Measurements from ENCODE around the gene TUBA4A.

The TUBA4A gene

GRCh38 chr2:219253753-219254589 is at the start of gene TUBA4A:
Gene TUBA4A, minus strand, starts transcription at chr2:219253918. Its CDS starts 60 bp downstream, at chr2:219253858.
- Mint-ChIP-seq H3K9me3 (no peaks in the 10 kb centered on the region), H3K36me3 (ENCODE audit: low read depth) (peaks cover 34% of the 10 kb centered on the region), H3K27me3 (peaks cover 2% of the 10 kb centered on the region), H3K4me3 (peak within 1 kb of the TSS; percentile 86), H3K27ac (peak within 1 kb of the TSS; percentile 47), H3K4me1 (ENCODE audit: low read depth) (peaks cover 53% of the 10 kb centered on the region)
- intact Hi-C loops (cut with micrococcal nuclease): loop anchor here (5.0 kb wide), 1 partner anchor 37 kb away; the partner anchor contains the start of gene ABCB6

- H3K27me3 Mint-ChIP-seq: peaks cover 77% of the 10 kb centered on the region
- intact Hi-C loops (cut with micrococcal nuclease): no loop called here
- H3K27ac Mint-ChIP-seq: no peak overlapping the region
- H3K4me1 Mint-ChIP-seq (ENCODE audit: low read depth): peaks cover 10% of the 10 kb centered on the region
- H3K9me3 Mint-ChIP-seq: no peaks in the 10 kb centered on the region
- H3K4me3 Mint-ChIP-seq: no peak overlapping the region
- H3K36me3 Mint-ChIP-seq (ENCODE audit: low read depth): no peaks in the 10 kb centered on the region
These were observed 48.8 kb upstream of the TUBA4A start for GRCh38 chr2:219302412-219302968.

GRCh38 chr2:219300022-219300421 is 46.3 kb upstream of the TUBA4A start:
- H3K27me3 Mint-ChIP-seq: peaks cover 80% of the 10 kb centered on the region
- H3K9me3 Mint-ChIP-seq: no peaks in the 10 kb centered on the region
- no peak overlapping the region for H3K27ac Mint-ChIP-seq
- intact Hi-C loops (cut with micrococcal nuclease): no loop called here
- no peaks in the 10 kb centered on the region for H3K36me3 Mint-ChIP-seq (ENCODE audit: low read depth)
- peaks cover 7% of the 10 kb centered on the region for H3K4me1 Mint-ChIP-seq (ENCODE audit: low read depth)
- H3K4me3 Mint-ChIP-seq: no peak overlapping the region

- Mint-ChIP-seq H3K27ac (no peak overlapping the region), H3K4me1 (ENCODE audit: low read depth) (peaks cover 4% of the 10 kb centered on the region)
These were observed 45.6 kb upstream of the TUBA4A start for GRCh38 chr2:219299372-219299760.

GRCh38 chr2:219298759-219299371 is 45.1 kb upstream of the TUBA4A start:
- intact Hi-C loops (cut with micrococcal nuclease): loop anchor here (1.0 kb wide), 1 partner anchor 139 kb away; the partner anchor contains the start of gene NHEJ1
- Mint-ChIP-seq H3K36me3 (ENCODE audit: low read depth) (no peaks in the 10 kb centered on the region), H3K4me3 (no peak overlapping the region), H3K4me1 (ENCODE audit: low read depth) (peaks cover 8% of the 10 kb centered on the region), H3K27ac (no peak overlapping the region), H3K27me3 (peaks cover 82% of the 10 kb centered on the region), H3K9me3 (no peaks in the 10 kb centered on the region)

More at GRCh38 chr2:219299372-219299760, 45.6 kb upstream of the TUBA4A start:
- Mint-ChIP-seq H3K27me3 (peaks cover 78% of the 10 kb centered on the region), H3K4me3 (no peak overlapping the region), H3K36me3 (ENCODE audit: low read depth) (no peaks in the 10 kb centered on the region), H3K9me3 (no peaks in the 10 kb centered on the region)
- intact Hi-C loops (cut with micrococcal nuclease): no loop called here

GRCh38 chr2:219297766-219298456 is 44.2 kb upstream of the TUBA4A start:
- Mint-ChIP-seq H3K36me3 (ENCODE audit: low read depth) (no peaks in the 10 kb centered on the region), H3K9me3 (no peaks in the 10 kb centered on the region), H3K4me3 (no peak overlapping the region), H3K27me3 (peaks cover 82% of the 10 kb centered on the region), H3K4me1 (ENCODE audit: low read depth) (peaks cover 10% of the 10 kb centered on the region), H3K27ac (no peak overlapping the region)
- intact Hi-C loops (cut with micrococcal nuclease): loop anchor here (1.0 kb wide), 1 partner anchor 138 kb away; the partner anchor contains the start of gene NHEJ1

GRCh38 chr2:219296631-219297391 is 43.1 kb upstream of the TUBA4A start:
- H3K36me3 Mint-ChIP-seq (ENCODE audit: low read depth): no peaks in the 10 kb centered on the region
- H3K4me3 Mint-ChIP-seq: no peak overlapping the region
- no peak overlapping the region for H3K27ac Mint-ChIP-seq
- intact Hi-C loops (cut with micrococcal nuclease): no loop called here
- peaks cover 10% of the 10 kb centered on the region for H3K4me1 Mint-ChIP-seq (ENCODE audit: low read depth)
- no peaks in the 10 kb centered on the region for H3K9me3 Mint-ChIP-seq
- H3K27me3 Mint-ChIP-seq: peaks cover 74% of the 10 kb centered on the region

GRCh38 chr2:219296142-219296541 is 42.4 kb upstream of the TUBA4A start:
- H3K9me3 Mint-ChIP-seq: no peaks in the 10 kb centered on the region
- no peak overlapping the region for H3K4me3 Mint-ChIP-seq
- peaks cover 10% of the 10 kb centered on the region for H3K4me1 Mint-ChIP-seq (ENCODE audit: low read depth)
- H3K27ac Mint-ChIP-seq: no peak overlapping the region
- H3K27me3 Mint-ChIP-seq: peaks cover 68% of the 10 kb centered on the region
- intact Hi-C loops (cut with micrococcal nuclease): no loop called here
- no peaks in the 10 kb centered on the region for H3K36me3 Mint-ChIP-seq (ENCODE audit: low read depth)

- peaks cover 59% of the 10 kb centered on the region for H3K27me3 Mint-ChIP-seq
- H3K36me3 Mint-ChIP-seq (ENCODE audit: low read depth): no peaks in the 10 kb centered on the region
- peak overlapping the region; percentile 73 for H3K4me3 Mint-ChIP-seq
- intact Hi-C loops (cut with micrococcal nuclease): loop anchor here (1.0 kb wide), 1 partner anchor 17 kb away; no protein-coding TSS in a partner anchor
- peak overlapping the region; percentile 76 for H3K27ac Mint-ChIP-seq
- H3K4me1 Mint-ChIP-seq (ENCODE audit: low read depth): peaks cover 13% of the 10 kb centered on the region
- no peaks in the 10 kb centered on the region for H3K9me3 Mint-ChIP-seq
These were observed 40.9 kb upstream of the TUBA4A start for GRCh38 chr2:219294356-219295351.

- Mint-ChIP-seq H3K9me3 (no peaks in the 10 kb centered on the region), H3K4me3 (peak overlapping the region; percentile 73), H3K27me3 (peaks cover 51% of the 10 kb centered on the region), H3K27ac (peak overlapping the region; percentile 76), H3K36me3 (ENCODE audit: low read depth) (no peaks in the 10 kb centered on the region), H3K4me1 (ENCODE audit: low read depth) (peaks cover 17% of the 10 kb centered on the region)
- intact Hi-C loops (cut with micrococcal nuclease): no loop called here
These were observed 40.1 kb upstream of the TUBA4A start for GRCh38 chr2:219293736-219294231.

GRCh38 chr2:219292616-219293015 is 38.9 kb upstream of the TUBA4A start:
- intact Hi-C loops (cut with micrococcal nuclease): no loop called here
- H3K9me3 Mint-ChIP-seq: no peaks in the 10 kb centered on the region
- no peak overlapping the region for H3K27ac Mint-ChIP-seq
- no peaks in the 10 kb centered on the region for H3K36me3 Mint-ChIP-seq (ENCODE audit: low read depth)
- no peak overlapping the region for H3K4me3 Mint-ChIP-seq
- H3K27me3 Mint-ChIP-seq: peaks cover 45% of the 10 kb centered on the region
- H3K4me1 Mint-ChIP-seq (ENCODE audit: low read depth): peaks cover 17% of the 10 kb centered on the region

GRCh38 chr2:219291910-219292490 is 38.3 kb upstream of the TUBA4A start:
- Mint-ChIP-seq H3K27ac (no peak overlapping the region), H3K4me1 (ENCODE audit: low read depth) (peaks cover 17% of the 10 kb centered on the region), H3K27me3 (peaks cover 38% of the 10 kb centered on the region), H3K36me3 (ENCODE audit: low read depth) (no peaks in the 10 kb centered on the region), H3K9me3 (no peaks in the 10 kb centered on the region), H3K4me3 (no peak overlapping the region)
- intact Hi-C loops (cut with micrococcal nuclease): no loop called here

Measured in dendritic cell treated with granulocyte-macrophage colony-stimulating factor and Interleukin-4, amounts not matched to agents 40 ng/mL and 50 ng/mL, for 4 days (primary cell).